Nephron (organoid): ENCODE results near the gene UVRAG.

Experiments
- H3K27ac Mint-ChIP-seq, 3 experiments: 2 replicates each; pipeline ENCODE4 v1.8.0; 2020; ENCODE audit warnings: mixed read lengths in 3 of 3, mild to moderate bottlenecking in 2 of 3, moderate library complexity in 1 of 3
- H3K27me3 Mint-ChIP-seq: 2 replicates; pipeline ENCODE4 v1.8.0; 2021; ENCODE audit warnings: low read depth, mild to moderate bottlenecking, moderate library complexity, mixed read lengths
- H3K36me3 Mint-ChIP-seq: 2 replicates; pipeline ENCODE4 v1.8.0; 2020; ENCODE audit warnings: low read depth, mixed read lengths
- H3K4me1 Mint-ChIP-seq: 2 replicates; pipeline ENCODE4 v1.8.0; 2020; ENCODE audit warnings: mixed read lengths
- H3K4me3 Mint-ChIP-seq, 3 experiments: 2 replicates each; pipeline ENCODE4 v1.8.0; 2020; ENCODE audit warnings: mild to moderate bottlenecking in 3 of 3, mixed read lengths in 3 of 3, moderate library complexity in 2 of 3
- H3K9me3 Mint-ChIP-seq: 2 replicates; pipeline ENCODE4 v1.8.0; 2020; ENCODE audit warnings: mixed read lengths
- CTCF ChIP-seq, 3 experiments: fragments of 200-600 bp; sonication (generic); IDR thresholded peaks; one replicate each; pipeline ENCODE4 v1.5.0; 2021; ENCODE audit warnings: antibody characterized with exemption in 3 of 3; ENCODE audit not compliant: unreplicated experiment in 3 of 3

Gene UVRAG

GRCh38 chr11:75776546-75776945 is 38.5 kb upstream of the UVRAG start:
- Mint-ChIP-seq H3K27me3 (peaks cover 2% of the 10 kb centered on the region), H3K4me3 (no peak overlapping the region), H3K4me1 (no peaks in the 10 kb centered on the region), H3K36me3 (no peaks in the 10 kb centered on the region), H3K9me3 (no peaks in the 10 kb centered on the region), H3K27ac (no peak overlapping the region)
- no peak for TF ChIP-seq CTCF (IDR thresholded peaks at IDR 0.05; ENCODE audit: unreplicated experiment in 3 of 3)

- Mint-ChIP-seq H3K27ac (no peak overlapping the region), H3K9me3 (no peaks in the 10 kb centered on the region)
Observed at GRCh38 chr11:75777461-75778110, 37.4 kb upstream of the UVRAG start.

GRCh38 chr11:75778962-75779361 is 36.0 kb upstream of the UVRAG start:
- H3K9me3 Mint-ChIP-seq: no peaks in the 10 kb centered on the region
- no peaks in the 10 kb centered on the region for H3K36me3 Mint-ChIP-seq
- peaks cover 4% of the 10 kb centered on the region for H3K27me3 Mint-ChIP-seq
- H3K27ac Mint-ChIP-seq: no peak overlapping the region
- no peaks in the 10 kb centered on the region for H3K4me1 Mint-ChIP-seq
- no peak overlapping the region for H3K4me3 Mint-ChIP-seq
- TF ChIP-seq CTCF (IDR thresholded peaks at IDR 0.05; ENCODE audit: unreplicated experiment in 3 of 3): no peak

More at GRCh38 chr11:75777461-75778110, 37.4 kb upstream of the UVRAG start:
- Mint-ChIP-seq H3K27me3 (no peaks in the 10 kb centered on the region), H3K4me3 (no peak overlapping the region), H3K4me1 (no peaks in the 10 kb centered on the region), H3K36me3 (no peaks in the 10 kb centered on the region)
- no peak for TF ChIP-seq CTCF (IDR thresholded peaks at IDR 0.05; ENCODE audit: unreplicated experiment in 3 of 3)

GRCh38 chr11:75779960-75780359 is 35.0 kb upstream of the UVRAG start:
- no peak overlapping the region for H3K27ac Mint-ChIP-seq
- H3K4me3 Mint-ChIP-seq: no peak overlapping the region
- H3K36me3 Mint-ChIP-seq: no peaks in the 10 kb centered on the region
- H3K9me3 Mint-ChIP-seq: no peaks in the 10 kb centered on the region
- TF ChIP-seq CTCF (IDR thresholded peaks at IDR 0.05; ENCODE audit: unreplicated experiment in 3 of 3): no peak
- no peaks in the 10 kb centered on the region for H3K4me1 Mint-ChIP-seq
- H3K27me3 Mint-ChIP-seq: peaks cover 4% of the 10 kb centered on the region

- Mint-ChIP-seq H3K4me3 (no peak overlapping the region), H3K36me3 (no peaks in the 10 kb centered on the region), H3K9me3 (no peaks in the 10 kb centered on the region), H3K27ac (no peak overlapping the region), H3K4me1 (no peaks in the 10 kb centered on the region), H3K27me3 (peaks cover 4% of the 10 kb centered on the region)
- no peak for TF ChIP-seq CTCF (IDR thresholded peaks at IDR 0.05; ENCODE audit: unreplicated experiment in 3 of 3)
Observed at GRCh38 chr11:75780888-75781287, 34.1 kb upstream of the UVRAG start.

GRCh38 chr11:75781296-75781695 is 33.7 kb upstream of the UVRAG start:
- TF ChIP-seq CTCF (IDR thresholded peaks at IDR 0.05; ENCODE audit: unreplicated experiment in 3 of 3): no peak
- H3K4me3 Mint-ChIP-seq: no peak overlapping the region
- peaks cover 4% of the 10 kb centered on the region for H3K27me3 Mint-ChIP-seq
- no peaks in the 10 kb centered on the region for H3K36me3 Mint-ChIP-seq
- no peaks in the 10 kb centered on the region for H3K9me3 Mint-ChIP-seq
- no peaks in the 10 kb centered on the region for H3K4me1 Mint-ChIP-seq
- H3K27ac Mint-ChIP-seq: no peak overlapping the region
